B cell (primary cell): ENCODE results near the gene XPC. TPM values are rescaled to one million over a fixed set of nuclear protein-coding genes. Genes with fewer than 3 reads are reported as not detected.
A peak's percentile ranks its signal among the peaks of the same experiment; 100 is the strongest.

Source experiments
- ATAC-seq: fragments of 200-7000 bp; cut with Tn5 transposase; one replicate; pipeline ENCODE4 v1.10.0; 2021; ENCODE audit warnings: low read depth, mild to moderate bottlenecking, moderate number of reproducible peaks, moderate library complexity
- CTCF ChIA-PET: fragments of 350-600 bp; sonication (Branson Sonifier 250); formaldehyde crosslinking; loops from one replicate; lab custom pipeline; 2021; ENCODE audit warnings: antibody characterized with exemption, inconsistent platforms; lab: Charles Lee
- POLR2A ChIA-PET: fragments of 350-600 bp; sonication (Branson Sonifier 250); formaldehyde crosslinking; loops from one replicate; lab custom pipeline; 2021; ENCODE audit warnings: antibody characterized with exemption; lab: Charles Lee
- DNase-seq: peaks from one replicate; pipeline ENCODE4 v3.0.0; 2013
- H2AFZ ChIP-seq: 2 replicates; pipeline ENCODE4 v1.6.1; 2012; ENCODE audit warnings: mild to moderate bottlenecking, low read depth, low read length; ENCODE audit not compliant: insufficient read depth, poor library complexity, severe bottlenecking
- H3K27ac ChIP-seq, 2 donors: 1 replicate in 1 of 2; 2 replicates in 1 of 2; pipeline ENCODE4 v1.5.1; 2012 to 2013; ENCODE audit warnings: low read length in 2 of 2, mild to moderate bottlenecking in 2 of 2, moderate library complexity in 1 of 2
- H3K27me3 ChIP-seq, 4 experiments: fragments of 200-600 bp in 1 of 4; sonication (generic) in 1 of 4; replicated peaks in 1 of 4; 1 replicate in 2 of 4; 2 replicates in 2 of 4; pipeline versions ENCODE4 v1.6.1 to v1.7.0; 2013 to 2016; ENCODE audit warnings: low read length in 3 of 4, mild to moderate bottlenecking in 2 of 4, mixed read lengths in 1 of 4, moderate library complexity in 1 of 4; ENCODE audit not compliant: insufficient read depth in 4 of 4, control insufficient read depth in 3 of 4; ENCODE audit errors: control extremely low read depth in 1 of 4
- H3K36me3 ChIP-seq, 2 experiments: replicated peaks in 1 of 2; 1 replicate in 1 of 2; 2 replicates in 1 of 2; pipeline versions ENCODE4 v1.6.1 to v1.7.1; 2013; ENCODE audit warnings: low read length in 1 of 2; ENCODE audit not compliant: insufficient read depth in 2 of 2, control insufficient read depth in 1 of 2; ENCODE audit errors: control extremely low read depth in 1 of 2, extremely low read depth in 1 of 2
- H3K4me1 ChIP-seq, 2 donors: fragments of 200-600 bp in 1 of 2; sonication (generic) in 1 of 2; 1 replicate in 1 of 2; 2 replicates in 1 of 2; pipeline versions ENCODE4 v1.5.1 to v1.6.1; 2013 to 2017; ENCODE audit warnings: low read length in 2 of 2; ENCODE audit not compliant: control insufficient read depth in 2 of 2, insufficient read depth in 2 of 2
- H3K4me2 ChIP-seq: replicated peaks from 2 replicates; pipeline ENCODE3; 2012; ENCODE audit warnings: mild to moderate bottlenecking, low read depth, low read length; ENCODE audit not compliant: poor library complexity, severe bottlenecking
- H3K4me3 ChIP-seq, 5 experiments: fragments of 200-600 bp in 1 of 5; sonication (generic) in 1 of 5; 1 replicate in 3 of 5; 2 replicates in 2 of 5; pipeline versions ENCODE4 v1.5.1 to v1.7.0; 2011 to 2016; ENCODE audit warnings: low read length in 4 of 5, mild to moderate bottlenecking in 4 of 5, low read depth in 2 of 5, control low read depth in 1 of 5, moderate library complexity in 1 of 5; ENCODE audit not compliant: insufficient read depth in 1 of 5; ENCODE audit errors: control extremely low read depth in 1 of 5, extremely low read depth in 1 of 5
- H3K79me2 ChIP-seq: fragments of 200-600 bp; sonication (generic); one replicate; pipeline ENCODE4 v1.6.0; 2016; ENCODE audit warnings: low read length; ENCODE audit not compliant: control insufficient read depth, insufficient read depth
- H3K9ac ChIP-seq: fragments of 200-600 bp; sonication (generic); 2 replicates; pipeline ENCODE4 v1.6.1; 2017; ENCODE audit warnings: mild to moderate bottlenecking, low read length, moderate library complexity
- H3K9me3 ChIP-seq, 3 donors: one replicate each; pipeline versions ENCODE4 v1.6.1 to v1.7.1; 2013; ENCODE audit warnings: low read length in 2 of 3; ENCODE audit not compliant: control insufficient read depth in 2 of 3, insufficient read depth in 1 of 3; ENCODE audit errors: control extremely low read depth in 1 of 3
- H4K20me1 ChIP-seq: 2 replicates; pipeline ENCODE4 v1.6.0; 2012; ENCODE audit warnings: mild to moderate bottlenecking, low read length; ENCODE audit not compliant: insufficient read depth, control insufficient read depth, poor library complexity, severe bottlenecking
- H3K27ac Mint-ChIP-seq: one replicate; pipeline ENCODE4 v1.8.0; 2021; ENCODE audit warnings: mixed read lengths
- H3K27me3 Mint-ChIP-seq: one replicate; pipeline ENCODE4 v1.8.0; 2021; ENCODE audit warnings: mixed read lengths
- H3K4me1 Mint-ChIP-seq: one replicate; pipeline ENCODE4 v1.8.0; 2021; ENCODE audit warnings: mixed read lengths
- H3K4me3 Mint-ChIP-seq: one replicate; pipeline ENCODE4 v1.8.0; 2021; ENCODE audit warnings: mixed read lengths
- H3K9me3 Mint-ChIP-seq: one replicate; pipeline ENCODE4 v1.8.0; 2022; ENCODE audit warnings: mixed read lengths; ENCODE audit not compliant: insufficient read depth
- EZH2 ChIP-seq: IDR thresholded peaks from 2 replicates; pipeline ENCODE4 v1.6.1; 2012; ENCODE audit warnings: borderline replicate concordance, low read depth, mild to moderate bottlenecking, moderate library complexity, low read length; ENCODE audit not compliant: insufficient read depth, poor library complexity, severe bottlenecking
- WGBS: methylation state at CpG from one replicate; pipeline ENCODE4 v1.1.5; 2013; ENCODE audit warnings: missing lambda C conversion rate; ENCODE audit not compliant: insufficient coverage; 5-methylcytosine and 5-hydroxymethylcytosine counted together
- intact Hi-C: fragments of 100-400 bp; cut with micrococcal nuclease; formaldehyde crosslinking; loops from one replicate; pipeline ENCODE4 v1.10.0; 2022
- polyA plus RNA-seq: library from polyadenylated mRNA; depleted of rRNA; stranded (reverse); fragments of >200 nt; gene quantifications from 2 replicates; pipeline ENCODE4 v1.2.3, GENCODE V29; 2012
- total RNA-seq, 2 donors: library from RNA; stranded (reverse); fragments of 120-200 nt in 1 of 2; gene quantifications; 1 replicate in 1 of 2; 2 replicates in 1 of 2; pipeline versions ENCODE4 v1.2.3 to v1.2.4, GENCODE V29; 2013 to 2022
- TF ChIP-seq, protein P1 (sequence below): fragments of 200-600 bp; IDR thresholded peaks from one replicate; pipeline ENCODE4 v1.8.0; 2022; ENCODE audit warnings: antibody characterized with exemption, mild to moderate bottlenecking

The XPC gene
- total and polyA plus RNA-seq, 2 donors (not counting 1 experiment from before 2014, with no cell fraction given): 22.5 to 67.6 TPM

DNA sequence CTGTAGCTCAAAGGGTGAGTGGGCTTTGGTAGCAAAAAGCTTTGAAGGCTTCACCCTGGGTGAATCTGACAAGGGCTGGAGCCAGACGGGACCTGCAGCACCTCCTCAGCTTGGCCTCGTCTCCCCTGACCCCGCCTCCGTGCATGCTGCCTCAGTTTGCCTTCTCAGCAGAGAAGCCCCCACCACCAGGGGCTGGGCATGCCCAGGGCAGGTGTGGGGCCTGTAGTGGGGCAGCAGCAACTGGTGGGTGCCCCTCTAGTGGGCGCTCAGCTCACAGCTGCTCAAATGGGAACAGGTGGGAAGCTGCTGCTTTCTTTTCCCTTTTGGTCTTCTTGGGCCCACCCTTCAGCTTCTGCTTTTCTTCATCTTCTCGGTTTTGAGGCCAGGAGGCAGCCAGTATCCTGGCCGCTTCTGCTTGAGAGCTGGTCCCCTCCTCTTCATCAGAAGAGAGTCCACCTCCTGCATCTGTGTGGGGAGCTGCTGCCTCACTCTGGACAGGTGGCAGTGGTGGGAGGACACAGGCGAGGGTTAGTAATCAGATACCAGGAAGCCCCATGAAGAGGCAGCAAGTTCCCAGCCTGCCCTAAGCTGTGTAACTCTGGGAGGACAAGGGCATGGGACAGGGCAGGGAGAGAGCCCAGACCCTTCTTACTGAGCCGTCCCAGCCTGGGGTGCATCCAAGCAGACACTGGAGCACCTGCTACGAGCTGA lies 32.6 kb downstream of the XPC start:
- no peak overlapping the region for H3K4me3 Mint-ChIP-seq
- H3K27me3 Mint-ChIP-seq: no peaks in the 10 kb centered on the region
- H3K27ac Mint-ChIP-seq: peak overlapping the region; percentile 92
- DNase-seq: no peak
- ChIA-PET CTCF (interaction anchor here (0.6 to 1.9 kb wide), 4 partner anchors 23 to 422 kb away, joined by 3 to 4 read pairs (median 3); no protein-coding TSS in a partner anchor), POLR2A (interaction anchor here (2.2 kb wide), 1 partner anchor 33 kb away, joined by 7 read pairs; the partner anchor contains the start of genes LSM3 and XPC)
- no peak for ATAC-seq
- peaks cover 17% of the 10 kb centered on the region for H3K4me1 Mint-ChIP-seq
- H3K9me3 Mint-ChIP-seq: no peaks in the 10 kb centered on the region
- Histone ChIP-seq H4K20me1 (no peaks in the 10 kb centered on the region), H3K27ac (peak overlapping the region; percentile 81 to 95), H3K9ac (no peak overlapping the region), H3K36me3 (peaks cover 0 to 65% of the 10 kb centered on the region in 2 experiments), H3K9me3 (no peaks in the 10 kb centered on the region), H3K79me2 (no peaks in the 10 kb centered on the region), H2AFZ (no peak overlapping the region), H3K4me3 (peak overlapping the region in 1 of 5 experiments; percentile 73), H3K27me3 (no peaks in the 10 kb centered on the region), H3K4me2 (no peak overlapping the region), H3K4me1 (peaks cover 18 to 21% of the 10 kb centered on the region in 2 donors)
- intact Hi-C loops: no loop called here
- no peak for TF ChIP-seq EZH2
- TF ChIP-seq, protein P1, sequence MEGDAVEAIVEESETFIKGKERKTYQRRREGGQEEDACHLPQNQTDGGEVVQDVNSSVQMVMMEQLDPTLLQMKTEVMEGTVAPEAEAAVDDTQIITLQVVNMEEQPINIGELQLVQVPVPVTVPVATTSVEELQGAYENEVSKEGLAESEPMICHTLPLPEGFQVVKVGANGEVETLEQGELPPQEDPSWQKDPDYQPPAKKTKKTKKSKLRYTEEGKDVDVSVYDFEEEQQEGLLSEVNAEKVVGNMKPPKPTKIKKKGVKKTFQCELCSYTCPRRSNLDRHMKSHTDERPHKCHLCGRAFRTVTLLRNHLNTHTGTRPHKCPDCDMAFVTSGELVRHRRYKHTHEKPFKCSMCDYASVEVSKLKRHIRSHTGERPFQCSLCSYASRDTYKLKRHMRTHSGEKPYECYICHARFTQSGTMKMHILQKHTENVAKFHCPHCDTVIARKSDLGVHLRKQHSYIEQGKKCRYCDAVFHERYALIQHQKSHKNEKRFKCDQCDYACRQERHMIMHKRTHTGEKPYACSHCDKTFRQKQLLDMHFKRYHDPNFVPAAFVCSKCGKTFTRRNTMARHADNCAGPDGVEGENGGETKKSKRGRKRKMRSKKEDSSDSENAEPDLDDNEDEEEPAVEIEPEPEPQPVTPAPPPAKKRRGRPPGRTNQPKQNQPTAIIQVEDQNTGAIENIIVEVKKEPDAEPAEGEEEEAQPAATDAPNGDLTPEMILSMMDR: no peak
- 90% methylated on average over 7 of the region's 10 CpGs for WGBS

DNA sequence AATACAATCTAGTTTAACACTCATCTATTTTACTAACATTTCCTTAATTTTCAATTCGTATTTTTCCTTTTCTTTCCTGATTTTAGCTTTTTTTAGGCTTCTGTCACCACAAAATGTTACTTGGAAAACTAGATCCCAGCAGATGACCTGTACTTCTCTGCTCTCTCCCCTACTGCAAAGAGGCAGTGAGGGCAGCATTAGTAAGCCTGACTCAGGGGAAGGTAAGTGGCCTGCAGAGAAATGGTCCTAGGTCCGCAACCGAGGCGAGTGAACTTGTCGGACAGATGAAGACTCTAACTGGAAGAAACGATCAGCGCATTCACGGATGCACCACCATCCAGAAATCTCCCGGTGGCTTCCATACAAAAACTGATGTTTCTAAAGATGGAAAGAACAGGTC lies 33.2 kb downstream of the XPC start:
- peaks cover 17% of the 10 kb centered on the region for H3K4me1 Mint-ChIP-seq
- CTCF ChIA-PET: interaction anchor here (0.6 to 1.9 kb wide), 3 partner anchors 20 to 421 kb away, joined by 3 to 5 read pairs (median 4); partner anchors contain the start of genes CHCHD4 and TMEM43
- Histone ChIP-seq H3K36me3 (peaks cover 0 to 65% of the 10 kb centered on the region in 2 experiments), H2AFZ (no peak overlapping the region), H3K9ac (peak overlapping the region; percentile 33), H3K4me1 (peaks cover 18 to 21% of the 10 kb centered on the region in 2 donors), H3K9me3 (no peaks in the 10 kb centered on the region), H4K20me1 (no peaks in the 10 kb centered on the region), H3K27ac (peak overlapping the region; percentile 81 to 95), H3K27me3 (no peaks in the 10 kb centered on the region), H3K4me2 (peak overlapping the region; percentile 44), H3K4me3 (peak overlapping the region in 1 of 5 experiments; percentile 73), H3K79me2 (no peaks in the 10 kb centered on the region)
- POLR2A ChIA-PET: interaction anchor here (1.0 to 2.2 kb wide), 2 partner anchors 21 to 34 kb away, joined by 6 to 7 read pairs; partner anchors contain the start of genes CHCHD4, LSM3, TMEM43 and XPC
- H3K27ac Mint-ChIP-seq: peak overlapping the region; percentile 92
- ATAC-seq (no peak), DNase-seq (no peak)
- H3K9me3 Mint-ChIP-seq: no peaks in the 10 kb centered on the region
- no peak overlapping the region for H3K4me3 Mint-ChIP-seq
- 97% methylated on average over 6 of the region's 9 CpGs for WGBS
- no peak for TF ChIP-seq EZH2
- TF ChIP-seq, protein P1: no peak
- intact Hi-C loops: no loop called here
- H3K27me3 Mint-ChIP-seq: no peaks in the 10 kb centered on the region
